HG03064 (cell line): ENCODE measurements around the gene REST.

ENCODE experiments used
- ATAC-seq: cut with Tn5 transposase; IDR thresholded peaks from one replicate; pipeline ENCODE4 v1.9.1; 2021; ENCODE audit warnings: low read depth; ENCODE audit not compliant: unreplicated experiment

Gene REST

GRCh38 chr4:56973336-56973735, 65.6 kb downstream of the REST start:
- ATAC-seq, result no peak

DNA sequence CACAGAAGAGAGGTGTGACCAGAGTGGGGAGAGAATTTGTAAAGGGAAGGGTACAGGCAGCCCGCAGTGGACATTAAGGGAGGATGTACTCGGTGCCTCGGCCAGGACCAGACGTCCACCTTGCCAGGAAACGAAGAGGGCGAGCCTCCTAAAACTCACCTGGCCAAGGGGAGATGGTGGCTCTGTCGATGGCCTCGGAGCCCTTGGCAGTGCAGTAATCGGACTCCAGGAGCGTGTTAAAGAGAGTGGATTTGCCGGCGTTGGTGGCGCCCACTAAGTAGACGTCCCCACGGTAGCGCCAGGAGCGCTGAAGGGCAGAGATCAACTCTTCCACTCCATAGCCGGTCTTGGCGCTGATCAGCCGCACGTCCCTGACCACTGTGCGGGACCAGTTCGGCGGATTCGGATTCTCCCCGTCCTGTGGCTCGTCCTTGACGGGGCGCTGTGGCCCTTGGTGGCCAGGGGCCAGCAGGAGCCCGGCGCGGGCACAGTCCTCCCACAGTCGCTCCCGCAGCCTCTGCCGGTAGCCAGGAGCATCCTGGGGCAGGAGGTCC, 68.7 kb downstream of the REST start:
- no peak for ATAC-seq

GRCh38 chr4:56976837-56977320, 69.2 kb downstream of the REST start:
- ATAC-seq, result peak; percentile 26

- ATAC-seq, result peak; percentile 81
These were observed 69.8 kb downstream of the REST start, which contains the start of gene NOA1 for GRCh38 chr4:56977321-56978012. NOA1 (minus strand) TSS chr4:56977606; CDS start chr4:56977585, 21 bp downstream.

DNA sequence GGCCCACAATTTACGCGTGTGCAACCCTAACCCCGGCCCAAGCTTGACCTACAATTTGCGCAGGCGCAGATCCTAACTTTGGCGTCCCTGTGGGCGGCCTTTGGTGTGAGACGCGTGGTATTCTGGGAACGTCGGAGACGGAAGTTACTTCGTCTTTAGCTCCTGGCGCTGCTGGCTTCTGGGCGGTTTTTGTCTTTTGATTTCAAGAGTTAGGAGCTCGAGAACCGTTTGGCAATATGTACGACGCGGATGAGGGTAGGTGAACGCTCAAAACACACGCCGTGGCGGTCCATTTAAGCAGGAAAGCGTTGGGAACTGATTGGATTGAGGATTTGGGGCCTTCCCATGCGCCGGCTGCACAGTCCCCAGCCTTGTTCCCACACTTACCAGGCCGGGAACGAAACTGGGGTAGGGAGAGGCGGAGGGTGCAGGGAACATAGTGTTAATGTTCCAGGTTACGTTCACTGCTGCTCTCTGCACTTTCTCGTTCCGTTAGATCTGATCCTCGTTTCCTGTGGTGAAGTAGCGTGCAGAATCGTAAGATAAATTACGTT, 71.1 kb downstream of the REST start, which contains the start of gene POLR2B:
TSS of gene POLR2B (plus strand) at position 147 of the 554 bp plus-strand sequence. CDS start at position 237, 90 bp downstream.
- ATAC-seq, result peak; percentile 33

DNA sequence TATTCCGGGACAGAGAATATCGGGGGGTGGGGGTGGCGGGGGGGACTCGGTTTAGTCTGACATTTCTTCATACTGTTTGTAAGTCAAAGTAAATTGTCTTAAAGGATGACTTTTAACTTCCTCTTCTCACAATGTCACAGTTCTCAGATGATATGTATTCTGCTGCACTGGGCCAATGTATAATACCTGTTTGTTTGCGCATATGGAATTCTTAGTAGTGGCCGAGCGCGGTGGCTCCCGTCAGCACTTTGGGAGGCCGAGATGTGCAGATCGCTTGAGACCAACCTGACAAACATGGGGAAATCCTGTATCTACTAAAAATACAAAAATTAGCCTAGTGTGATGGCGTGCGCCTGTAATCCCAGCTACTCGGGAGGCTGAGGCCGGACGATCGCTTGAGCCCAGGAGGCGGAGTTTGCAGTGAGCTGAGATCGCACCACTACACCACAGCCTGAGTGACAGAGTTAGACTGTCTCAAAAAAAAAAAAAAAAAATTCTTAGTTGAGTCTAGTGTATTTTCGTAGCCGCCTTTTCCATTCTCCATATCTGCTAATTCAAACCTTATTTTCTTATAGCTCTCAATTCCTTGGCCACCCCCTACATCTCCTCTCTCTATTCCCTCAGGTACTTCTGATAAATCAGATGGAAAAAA, 71.8 kb downstream of the REST start:
- ATAC-seq, result no peak

GRCh38 chr4:56981795-56982201, 74.1 kb downstream of the REST start:
- no peak for ATAC-seq

DNA sequence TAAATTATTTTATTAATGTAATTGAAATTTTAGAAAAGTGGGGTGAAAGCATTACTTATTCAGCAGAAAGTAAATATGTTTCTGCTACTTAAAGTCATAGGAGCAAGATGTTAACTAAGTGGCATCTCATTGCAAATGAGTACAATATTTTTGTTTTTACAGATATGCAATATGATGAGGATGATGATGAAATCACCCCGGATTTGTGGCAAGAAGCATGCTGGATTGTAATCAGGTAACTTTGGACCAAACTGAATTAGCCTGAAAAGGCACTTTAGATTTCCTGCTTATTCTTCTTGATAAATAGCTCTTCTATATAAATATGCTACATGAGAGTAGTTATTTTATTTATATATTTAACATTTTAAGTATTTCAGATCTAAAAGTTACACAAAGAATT, 78.5 kb downstream of the REST start:
- ATAC-seq, result no peak

DNA sequence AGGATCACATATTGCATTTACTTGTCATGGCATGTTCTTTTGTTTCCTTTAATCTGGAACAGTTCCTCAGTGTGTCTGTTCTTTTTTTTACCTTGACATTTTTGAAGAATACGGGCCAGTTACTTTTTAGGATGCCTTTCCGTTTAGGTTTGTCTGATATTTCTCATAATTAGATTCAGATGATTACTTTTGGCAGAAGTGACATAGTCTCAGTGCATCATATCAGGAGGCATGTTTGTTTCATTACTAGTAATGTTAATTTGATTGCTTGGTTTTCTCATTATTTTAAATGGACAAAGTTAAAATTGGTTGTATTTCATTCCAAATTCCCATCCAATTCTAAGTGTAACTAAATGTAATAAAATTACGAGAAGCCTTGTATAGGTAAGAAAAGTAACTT, 79.3 kb downstream of the REST start:
- ATAC-seq, result no peak

DNA sequence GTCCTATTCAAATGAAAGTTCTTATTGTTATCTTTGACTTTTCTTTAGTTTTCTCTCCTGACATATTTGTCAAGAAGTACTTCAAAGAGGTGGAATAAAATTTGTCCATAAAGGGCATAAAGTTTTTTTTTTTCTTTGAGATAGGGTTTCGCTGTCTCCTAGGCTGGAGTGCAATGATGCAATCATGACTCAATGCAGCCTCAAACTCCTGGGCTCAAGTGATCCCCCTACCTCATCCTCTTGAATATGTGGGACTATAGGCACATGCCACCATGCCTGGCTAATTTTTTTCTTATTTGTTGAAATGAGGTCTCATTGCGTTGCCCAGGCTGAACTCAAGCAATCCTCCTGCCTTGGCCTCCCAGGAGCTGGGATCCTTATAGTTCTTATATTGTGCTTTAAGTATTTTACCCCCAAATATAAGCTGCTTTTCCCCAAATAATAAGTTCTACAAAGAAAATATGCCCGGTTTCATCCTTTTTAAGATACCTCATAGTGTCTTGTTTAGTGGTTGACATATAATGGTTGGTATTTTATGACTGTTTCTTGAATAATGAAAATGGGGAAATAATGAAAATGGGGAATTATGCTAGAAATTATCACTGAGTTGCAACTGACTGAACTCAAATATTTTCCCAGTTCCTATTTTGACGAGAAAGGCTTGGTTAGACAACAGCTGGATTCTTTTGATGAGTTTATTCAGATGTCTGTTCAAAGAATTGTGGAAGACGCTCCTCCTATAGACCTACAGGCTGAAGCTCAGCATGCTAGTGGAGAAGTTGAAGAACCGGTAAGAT, 82.6 kb downstream of the REST start:
- ATAC-seq, result no peak

- ATAC-seq, result no peak
These were observed 87.8 kb downstream of the REST start for GRCh38 chr4:56995525-56995924.

- ATAC-seq, result no peak
These were observed 92.1 kb downstream of the REST start for GRCh38 chr4:56999751-57000150.

DNA sequence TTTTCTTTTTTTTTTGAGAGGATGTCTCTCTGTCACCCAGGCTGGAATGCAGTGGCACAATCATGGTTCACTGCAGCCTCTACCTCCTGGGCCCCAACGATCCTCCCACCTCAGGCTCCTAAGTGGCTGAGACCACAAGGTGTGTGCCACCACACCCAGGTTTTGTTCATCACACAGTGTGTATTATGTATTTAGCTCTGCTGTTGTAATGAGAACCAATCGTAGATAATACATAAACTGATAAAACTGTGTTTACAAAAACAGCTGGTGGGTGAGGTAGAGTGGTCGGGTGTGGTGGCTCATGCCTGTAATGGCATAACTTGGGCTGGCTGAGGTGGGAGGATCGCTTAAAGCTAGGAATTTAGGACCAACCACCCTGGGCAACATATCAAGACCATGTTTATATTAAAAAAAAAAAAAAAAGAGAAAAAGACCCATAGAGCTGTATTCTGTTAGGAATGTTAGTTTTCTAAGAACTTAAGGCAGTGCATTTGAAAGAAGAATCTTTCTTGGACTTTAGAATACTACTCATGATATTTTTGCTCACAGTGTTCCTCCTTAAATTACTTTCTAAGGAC, 105.9 kb downstream of the REST start:
- no peak for ATAC-seq
